Measurements from ENCODE around the gene FAM120A. TPM values are rescaled to one million over a fixed set of nuclear protein-coding genes. Genes with fewer than 3 reads are reported as not detected.

Gene FAM120A
- total RNA-seq, 1 experiment from 2014 or later: 70.5 TPM

GRCh38 chr9:93456504-93456903 lies 5.0 kb downstream of the FAM120A start:
- Histone ChIP-seq H3K36me3 (ENCODE audit: control insufficient read depth, insufficient read depth, low read length) (peaks cover 7% of the 10 kb centered on the region; the same call in 1 of the 2 replicates), H3K27me3 (ENCODE audit: control insufficient read depth, insufficient read depth, low read length) (no peaks in the 10 kb centered on the region), H3K27ac (ENCODE audit: low read length) (no peak overlapping the region), H3K4me3 (ENCODE audit: low read depth in 2 of 2, low read length in 2 of 2) (no peak overlapping the region), H3K9me3 (ENCODE audit: control insufficient read depth, insufficient read depth, low read depth, low read length) (no peaks in the 10 kb centered on the region), H3K4me1 (ENCODE audit: control insufficient read depth, insufficient read depth, low read length) (peaks cover 11% of the 10 kb centered on the region)
- DNase-seq (ENCODE audit: low read depth, low spot score): no peak
- intact Hi-C loops (cut with micrococcal nuclease; ENCODE audit: unreplicated experiment) (no loop called here), in situ Hi-C loops (cut with HindIII; ENCODE audit: low pct_unique_long_range_greater_than_20kb, low sequenced_read_pairs) (no loop called here)
- CTCF ChIA-PET: no interaction called here
- TF ChIP-seq CTCF (IDR thresholded peaks at IDR 0.05) (no peak), REST (IDR thresholded peaks at IDR 0.05; ENCODE audit: insufficient read depth in 1 of 2, low read depth in 2 of 2, low read length in 1 of 2) (no peak), POLR2AphosphoS5 (IDR thresholded peaks at IDR 0.05; ENCODE audit: low read depth, low read length) (no peak), SIN3A (IDR thresholded peaks at IDR 0.05; ENCODE audit: borderline replicate concordance, insufficient read depth, low read depth, low read length) (no peak), TCF7L2 (IDR thresholded peaks at IDR 0.05; ENCODE audit: low read depth, low read length) (no peak)
- POLR2A ChIA-PET: no interaction called here
- BruUV-seq (replicated peaks): no TSS peak
- no peak for ATAC-seq

- DNase-seq (ENCODE audit: low read depth, low spot score): no peak
- Histone ChIP-seq H3K27ac (ENCODE audit: low read length) (no peak overlapping the region), H3K36me3 (ENCODE audit: control insufficient read depth, insufficient read depth, low read length) (peaks cover 7% of the 10 kb centered on the region; the same call in 1 of the 2 replicates), H3K9me3 (ENCODE audit: control insufficient read depth, insufficient read depth, low read depth, low read length) (no peaks in the 10 kb centered on the region), H3K27me3 (ENCODE audit: control insufficient read depth, insufficient read depth, low read length) (no peaks in the 10 kb centered on the region), H3K4me3 (ENCODE audit: low read depth in 2 of 2, low read length in 2 of 2) (no peak overlapping the region), H3K4me1 (ENCODE audit: control insufficient read depth, insufficient read depth, low read length) (peaks cover 11% of the 10 kb centered on the region)
- TF ChIP-seq POLR2AphosphoS5 (IDR thresholded peaks at IDR 0.05; ENCODE audit: low read depth, low read length) (no peak), TCF7L2 (IDR thresholded peaks at IDR 0.05; ENCODE audit: low read depth, low read length) (no peak), CTCF (IDR thresholded peaks at IDR 0.05) (no peak), SIN3A (IDR thresholded peaks at IDR 0.05; ENCODE audit: borderline replicate concordance, insufficient read depth, low read depth, low read length) (no peak), REST (IDR thresholded peaks at IDR 0.05; ENCODE audit: insufficient read depth in 1 of 2, low read depth in 2 of 2, low read length in 1 of 2) (no peak)
- BruUV-seq (replicated peaks): no TSS peak
- no peak for ATAC-seq
- in situ Hi-C loops (cut with HindIII; ENCODE audit: low pct_unique_long_range_greater_than_20kb, low sequenced_read_pairs) (no loop called here), intact Hi-C loops (cut with micrococcal nuclease; ENCODE audit: unreplicated experiment) (no loop called here)
- CTCF ChIA-PET: no interaction called here
- POLR2A ChIA-PET: interaction anchor here (0.5 kb wide), 1 partner anchor 74 kb away, joined by 3 read pairs; no protein-coding TSS in a partner anchor
These were observed 5.5 kb downstream of the FAM120A start for GRCh38 chr9:93457006-93457405.
